ENCODE measurements around the gene PSMC6. TPM values are rescaled to one million over a fixed set of nuclear protein-coding genes. Genes with fewer than 3 reads are reported as not detected.

PSMC6 gene
- 100 to 1,000 TPM in 1 of 2 experiments, 10 to 100 TPM in 1; 87.0 to 121 TPM for total RNA-seq

- Mint-ChIP-seq H3K36me3 (ENCODE audit: low read depth) (peaks cover 38% of the 10 kb centered on the region), H3K4me1 (peaks cover 41% of the 10 kb centered on the region), H3K4me3 (peak within 1 kb of the TSS; percentile 91), H3K27me3 (no peaks in the 10 kb centered on the region), H3K27ac (peak within 1 kb of the TSS; percentile 92), H3K9me3 (ENCODE audit: low read depth) (no peaks in the 10 kb centered on the region)
- DNase-seq = peak; percentile 98
- ChIA-PET CTCF (interaction anchor here (0.6 to 1.0 kb wide), 2 partner anchors 9 to 10 kb away, joined by 3 read pairs; no protein-coding TSS in a partner anchor), POLR2A (interaction anchor here (0.8 kb wide), 1 partner anchor 22 kb away, joined by 3 read pairs; no protein-coding TSS in a partner anchor)
- ATAC-seq = peak; percentile 96
- intact Hi-C loops (cut with DNase I, micrococcal nuclease) = loop anchor here (1.0 to 10.0 kb wide), 8 partner anchors 12 to 448 kb away; partner anchors contain the start of genes DDHD1 (in 2 of the 2), GNPNAT1 (in 2 of the 2), GPR137C (in 2 of the 2) and STYX (in 2 of the 2)
Measured at GRCh38 chr14:52706724-52707706, at the start of gene PSMC6. PSMC6 (plus strand) TSS chr14:52707200; CDS start chr14:52707220, 20 bp downstream.

- peaks cover 6% of the 10 kb centered on the region for H3K4me1 Mint-ChIP-seq
- CTCF ChIA-PET = interaction anchor here (1.3 kb wide), 1 partner anchor 646 kb away, joined by 5 read pairs; no protein-coding TSS in a partner anchor
- no peak for ATAC-seq
- intact Hi-C loops (cut with DNase I, micrococcal nuclease) = no loop called here
- H3K9me3 Mint-ChIP-seq (ENCODE audit: low read depth) = no peaks in the 10 kb centered on the region
- no peak for DNase-seq
- POLR2A ChIA-PET = no interaction called here
- no peaks in the 10 kb centered on the region for H3K27me3 Mint-ChIP-seq
- H3K4me3 Mint-ChIP-seq = no peak overlapping the region
- no peak overlapping the region for H3K27ac Mint-ChIP-seq
- peaks cover 39% of the 10 kb centered on the region for H3K36me3 Mint-ChIP-seq (ENCODE audit: low read depth)
Measured at GRCh38 chr14:52660325-52660724, 46.7 kb upstream of the PSMC6 start.

GRCh38 chr14:52660832-52661231, 46.2 kb upstream of the PSMC6 start:
- peaks cover 40% of the 10 kb centered on the region for H3K36me3 Mint-ChIP-seq (ENCODE audit: low read depth)
- peaks cover 6% of the 10 kb centered on the region for H3K4me1 Mint-ChIP-seq
- POLR2A ChIA-PET = interaction anchor here (0.6 kb wide), 1 partner anchor 18 kb away, joined by 3 read pairs; no protein-coding TSS in a partner anchor
- no peak for ATAC-seq
- DNase-seq = no peak
- no peak overlapping the region for H3K4me3 Mint-ChIP-seq
- CTCF ChIA-PET = interaction anchor here (0.6 to 1.3 kb wide), 2 partner anchors 645 to 1899 kb away, joined by 3 to 5 read pairs; no protein-coding TSS in a partner anchor
- no peak overlapping the region for H3K27ac Mint-ChIP-seq
- no peaks in the 10 kb centered on the region for H3K27me3 Mint-ChIP-seq
- H3K9me3 Mint-ChIP-seq (ENCODE audit: low read depth) = no peaks in the 10 kb centered on the region
- intact Hi-C loops (cut with DNase I, micrococcal nuclease) = no loop called here

- H3K9me3 Mint-ChIP-seq (ENCODE audit: low read depth) = no peaks in the 10 kb centered on the region
- CTCF ChIA-PET = interaction anchor here (0.6 kb wide), 1 partner anchor 1899 kb away, joined by 3 read pairs; no protein-coding TSS in a partner anchor
- intact Hi-C loops (cut with DNase I, micrococcal nuclease) = no loop called here
- no peak overlapping the region for H3K27ac Mint-ChIP-seq
- DNase-seq = no peak
- H3K4me3 Mint-ChIP-seq = no peak overlapping the region
- H3K4me1 Mint-ChIP-seq = peaks cover 6% of the 10 kb centered on the region
- H3K27me3 Mint-ChIP-seq = no peaks in the 10 kb centered on the region
- no peak for ATAC-seq
- POLR2A ChIA-PET = interaction anchor here (0.6 kb wide), 1 partner anchor 18 kb away, joined by 3 read pairs; no protein-coding TSS in a partner anchor
- H3K36me3 Mint-ChIP-seq (ENCODE audit: low read depth) = peaks cover 39% of the 10 kb centered on the region
Measured at GRCh38 chr14:52661314-52661713, 45.7 kb upstream of the PSMC6 start.

GRCh38 chr14:52663850-52664249, 43.1 kb upstream of the PSMC6 start:
- intact Hi-C loops (cut with DNase I, micrococcal nuclease) = no loop called here
- Mint-ChIP-seq H3K4me1 (peaks cover 6% of the 10 kb centered on the region), H3K27me3 (no peaks in the 10 kb centered on the region), H3K9me3 (ENCODE audit: low read depth) (no peaks in the 10 kb centered on the region), H3K4me3 (no peak overlapping the region), H3K36me3 (ENCODE audit: low read depth) (peaks cover 34% of the 10 kb centered on the region), H3K27ac (no peak overlapping the region)
- DNase-seq = no peak
- ChIA-PET CTCF (interaction anchor here (0.6 kb wide), 1 partner anchor 100 kb away, joined by 4 read pairs; no protein-coding TSS in a partner anchor), POLR2A (no interaction called here)
- no peak for ATAC-seq

- ATAC-seq = no peak
- H3K27ac Mint-ChIP-seq = no peak overlapping the region
- H3K27me3 Mint-ChIP-seq = no peaks in the 10 kb centered on the region
- DNase-seq = no peak
- H3K36me3 Mint-ChIP-seq (ENCODE audit: low read depth) = peaks cover 42% of the 10 kb centered on the region
- H3K4me1 Mint-ChIP-seq = no peaks in the 10 kb centered on the region
- H3K4me3 Mint-ChIP-seq = no peak overlapping the region
- ChIA-PET CTCF (interaction anchor here (1.3 to 1.6 kb wide), 2 partner anchors 47 to 127 kb away, joined by 4 read pairs; partner anchors contain the start of gene TXNDC16), POLR2A (interaction anchor here (0.6 kb wide), 1 partner anchor 17 kb away, joined by 3 read pairs; no protein-coding TSS in a partner anchor)
- no peaks in the 10 kb centered on the region for H3K9me3 Mint-ChIP-seq (ENCODE audit: low read depth)
- intact Hi-C loops (cut with DNase I, micrococcal nuclease) = no loop called here
Measured at GRCh38 chr14:52678591-52678990, 28.4 kb upstream of the PSMC6 start.

GRCh38 chr14:52683985-52684520, 22.9 kb upstream of the PSMC6 start:
- no peaks in the 10 kb centered on the region for H3K27me3 Mint-ChIP-seq
- POLR2A ChIA-PET = interaction anchor here (0.8 kb wide), 1 partner anchor 24 kb away, joined by 3 read pairs; no protein-coding TSS in a partner anchor
- no peak overlapping the region for H3K4me3 Mint-ChIP-seq
- H3K27ac Mint-ChIP-seq = peak overlapping the region; percentile 24
- no peaks in the 10 kb centered on the region for H3K9me3 Mint-ChIP-seq (ENCODE audit: low read depth)
- DNase-seq (no peak), ATAC-seq (no peak)
- H3K36me3 Mint-ChIP-seq (ENCODE audit: low read depth) = peaks cover 13% of the 10 kb centered on the region
- intact Hi-C loops (cut with DNase I, micrococcal nuclease) = no loop called here
- CTCF ChIA-PET = interaction anchor here (1.7 to 1.8 kb wide), 2 partner anchors 10 to 12 kb away, joined by 4 to 6 read pairs; partner anchors contain the start of gene ERO1A
- H3K4me1 Mint-ChIP-seq = peaks cover 49% of the 10 kb centered on the region

GRCh38 chr14:52686176-52686575, 20.8 kb upstream of the PSMC6 start:
- H3K27me3 Mint-ChIP-seq = no peaks in the 10 kb centered on the region
- DNase-seq = no peak
- ChIA-PET POLR2A (no interaction called here), CTCF (interaction anchor here (1.4 to 1.8 kb wide), 2 partner anchors 10 to 386 kb away, joined by 4 to 5 read pairs; partner anchors contain the start of gene ERO1A)
- H3K27ac Mint-ChIP-seq = no peak overlapping the region
- ATAC-seq = no peak
- H3K9me3 Mint-ChIP-seq (ENCODE audit: low read depth) = no peaks in the 10 kb centered on the region
- H3K36me3 Mint-ChIP-seq (ENCODE audit: low read depth) = peaks cover 14% of the 10 kb centered on the region
- intact Hi-C loops (cut with DNase I, micrococcal nuclease) = no loop called here
- no peak overlapping the region for H3K4me3 Mint-ChIP-seq
- peaks cover 67% of the 10 kb centered on the region for H3K4me1 Mint-ChIP-seq

GRCh38 chr14:52690983-52691760, 15.8 kb upstream of the PSMC6 start:
- intact Hi-C loops (cut with DNase I, micrococcal nuclease) = loop anchor here in 1 of 2 experiments (10.0 kb wide), 1 partner anchor 696 kb away; no protein-coding TSS in a partner anchor
- no peak for ATAC-seq
- CTCF ChIA-PET = no interaction called here
- H3K27me3 Mint-ChIP-seq = no peaks in the 10 kb centered on the region
- no peak overlapping the region for H3K4me3 Mint-ChIP-seq
- no peak overlapping the region for H3K27ac Mint-ChIP-seq
- peaks cover 37% of the 10 kb centered on the region for H3K36me3 Mint-ChIP-seq (ENCODE audit: low read depth)
- DNase-seq = no peak
- POLR2A ChIA-PET = no interaction called here
- no peaks in the 10 kb centered on the region for H3K9me3 Mint-ChIP-seq (ENCODE audit: low read depth)
- peaks cover 73% of the 10 kb centered on the region for H3K4me1 Mint-ChIP-seq

- H3K27me3 Mint-ChIP-seq = no peaks in the 10 kb centered on the region
- peaks cover 35% of the 10 kb centered on the region for H3K36me3 Mint-ChIP-seq (ENCODE audit: low read depth)
- POLR2A ChIA-PET = no interaction called here
- ATAC-seq = no peak
- H3K4me3 Mint-ChIP-seq = peak overlapping the region; percentile 88
- H3K27ac Mint-ChIP-seq = peak overlapping the region; percentile 43
- H3K9me3 Mint-ChIP-seq (ENCODE audit: low read depth) = no peaks in the 10 kb centered on the region
- H3K4me1 Mint-ChIP-seq = peaks cover 60% of the 10 kb centered on the region
- intact Hi-C loops (cut with DNase I, micrococcal nuclease) = loop anchor here in 1 of 2 experiments (10.0 kb wide), 1 partner anchor 698 kb away; no protein-coding TSS in a partner anchor
- no peak for DNase-seq
- CTCF ChIA-PET = interaction anchor here (0.7 to 1.0 kb wide), 3 partner anchors 13 to 310 kb away, joined by 3 read pairs; no protein-coding TSS in a partner anchor
Measured at GRCh38 chr14:52692248-52692962, 14.6 kb upstream of the PSMC6 start.
